Measurements from ENCODE around the gene RELL1.

DNA sequence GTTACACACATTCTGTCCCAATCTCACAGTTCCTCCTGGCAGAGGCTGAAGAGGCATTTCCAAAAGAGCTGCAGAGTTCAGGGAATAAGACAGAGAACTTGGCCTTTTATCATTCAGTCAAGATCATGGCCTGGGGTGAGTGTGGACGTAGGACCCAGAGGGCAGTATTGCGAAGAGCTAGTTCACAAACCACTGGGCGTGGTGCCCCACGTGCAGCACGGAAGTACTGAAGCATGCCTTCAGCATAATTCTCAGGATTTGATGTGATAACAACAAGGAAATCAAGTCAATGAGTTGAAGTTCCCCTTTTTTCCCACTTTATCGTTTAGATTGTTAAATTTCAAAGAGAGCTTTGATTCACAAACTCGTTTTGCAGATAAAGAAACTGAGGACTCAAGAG lies 117.7 kb downstream of the RELL1 start:
- TF ChIP-seq, protein P1, sequence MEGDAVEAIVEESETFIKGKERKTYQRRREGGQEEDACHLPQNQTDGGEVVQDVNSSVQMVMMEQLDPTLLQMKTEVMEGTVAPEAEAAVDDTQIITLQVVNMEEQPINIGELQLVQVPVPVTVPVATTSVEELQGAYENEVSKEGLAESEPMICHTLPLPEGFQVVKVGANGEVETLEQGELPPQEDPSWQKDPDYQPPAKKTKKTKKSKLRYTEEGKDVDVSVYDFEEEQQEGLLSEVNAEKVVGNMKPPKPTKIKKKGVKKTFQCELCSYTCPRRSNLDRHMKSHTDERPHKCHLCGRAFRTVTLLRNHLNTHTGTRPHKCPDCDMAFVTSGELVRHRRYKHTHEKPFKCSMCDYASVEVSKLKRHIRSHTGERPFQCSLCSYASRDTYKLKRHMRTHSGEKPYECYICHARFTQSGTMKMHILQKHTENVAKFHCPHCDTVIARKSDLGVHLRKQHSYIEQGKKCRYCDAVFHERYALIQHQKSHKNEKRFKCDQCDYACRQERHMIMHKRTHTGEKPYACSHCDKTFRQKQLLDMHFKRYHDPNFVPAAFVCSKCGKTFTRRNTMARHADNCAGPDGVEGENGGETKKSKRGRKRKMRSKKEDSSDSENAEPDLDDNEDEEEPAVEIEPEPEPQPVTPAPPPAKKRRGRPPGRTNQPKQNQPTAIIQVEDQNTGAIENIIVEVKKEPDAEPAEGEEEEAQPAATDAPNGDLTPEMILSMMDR (IDR thresholded peaks at IDR 0.05) = no peak
- TF ChIP-seq EZH2 (IDR thresholded peaks at IDR 0.05; ENCODE audit: borderline replicate concordance, insufficient read depth, low read depth, low read length, poor library complexity, severe bottlenecking) = no peak

Data from B cell (primary cell).